Esophagus muscularis mucosa (tissue), 4 donors: ENCODE measurements around the gene CRYBG2. TPM values are rescaled to one million over a fixed set of nuclear protein-coding genes. Genes with fewer than 3 reads are reported as not detected.

Source experiments
- DNase-seq: peaks from one replicate; pipeline ENCODE4 v3.0.0-alpha.2; 2017; ENCODE audit errors: extremely low spot score
- H3K27ac ChIP-seq, 4 donors: fragments of 200-600 bp; sonication (generic); replicated peaks in 1 of 4; 1 replicate in 3 of 4; 2 replicates in 1 of 4; pipeline ENCODE4 v1.5.1; 2016 to 2019; ENCODE audit warnings: mild to moderate bottlenecking in 1 of 4
- H3K27me3 ChIP-seq, 4 donors: fragments of 200-600 bp; sonication (generic); one replicate each; pipeline versions ENCODE4 v1.5.1 to v1.6.0; 2016 to 2019
- H3K36me3 ChIP-seq, 4 donors: fragments of 200-600 bp; sonication (generic); one replicate each; pipeline ENCODE4 v1.5.1; 2016 to 2019
- H3K4me1 ChIP-seq, 4 donors: fragments of 200-600 bp; sonication (generic); one replicate each; pipeline ENCODE4 v1.5.1; 2016 to 2019
- H3K4me3 ChIP-seq, 4 donors: fragments of 200-600 bp; sonication (generic); 1 replicate in 2 of 4; 2 replicates in 2 of 4; pipeline ENCODE4 v1.5.1; 2016 to 2019; ENCODE audit warnings: mild to moderate bottlenecking in 4 of 4, moderate library complexity in 1 of 4
- H3K9me3 ChIP-seq, 4 donors: fragments of 200-600 bp; sonication (generic); 1 replicate in 3 of 4; 2 replicates in 1 of 4; pipeline ENCODE4 v1.5.1; 2016 to 2019
- CTCF ChIP-seq, 3 experiments: fragments of 200-600 bp in 2 of 3; fragments of 450-650 bp in 1 of 3; sonication (generic) in 2 of 3; IDR thresholded peaks; one replicate each; pipeline ENCODE4 v1.5.1; 2017 to 2019; ENCODE audit warnings: antibody characterized with exemption in 3 of 3, mild to moderate bottlenecking in 2 of 3, moderate library complexity in 1 of 3
- EP300 ChIP-seq: sonication (generic); formaldehyde crosslinking; IDR thresholded peaks from one replicate; pipeline ENCODE4 v1.6.1; 2017; ENCODE audit warnings: antibody characterized with exemption
- POLR2A ChIP-seq: fragments of 450-650 bp; IDR thresholded peaks from one replicate; pipeline ENCODE4 v1.6.1; 2017; ENCODE audit warnings: antibody characterized with exemption, moderate library complexity, mild to moderate bottlenecking, low read depth
- POLR2AphosphoS5 ChIP-seq, 2 donors: sonication (generic); formaldehyde crosslinking; IDR thresholded peaks; one replicate each; pipeline ENCODE4 v1.6.1; 2017; ENCODE audit warnings: antibody characterized with exemption in 2 of 2
- WGBS: methylation state at CpG from one replicate; pipeline ENCODE4 v1.1.5; 2018; 5-methylcytosine and 5-hydroxymethylcytosine counted together
- intact Hi-C: fragments of 100-400 bp; cut with DNase I; formaldehyde crosslinking; loops from one replicate; pipeline ENCODE4 v1.15.1; 2023
- total RNA-seq, 4 donors: library from RNA; depleted of rRNA; stranded (reverse); fragments of >200 nt; gene quantifications; one replicate each; pipeline versions ENCODE4 v1.1.0 to v1.2.1, GENCODE V29; 2016

The CRYBG2 gene
- total RNA-seq, 4 donors from 2014 or later, result 0.42 to 0.86 TPM; not detected in 2

DNA sequence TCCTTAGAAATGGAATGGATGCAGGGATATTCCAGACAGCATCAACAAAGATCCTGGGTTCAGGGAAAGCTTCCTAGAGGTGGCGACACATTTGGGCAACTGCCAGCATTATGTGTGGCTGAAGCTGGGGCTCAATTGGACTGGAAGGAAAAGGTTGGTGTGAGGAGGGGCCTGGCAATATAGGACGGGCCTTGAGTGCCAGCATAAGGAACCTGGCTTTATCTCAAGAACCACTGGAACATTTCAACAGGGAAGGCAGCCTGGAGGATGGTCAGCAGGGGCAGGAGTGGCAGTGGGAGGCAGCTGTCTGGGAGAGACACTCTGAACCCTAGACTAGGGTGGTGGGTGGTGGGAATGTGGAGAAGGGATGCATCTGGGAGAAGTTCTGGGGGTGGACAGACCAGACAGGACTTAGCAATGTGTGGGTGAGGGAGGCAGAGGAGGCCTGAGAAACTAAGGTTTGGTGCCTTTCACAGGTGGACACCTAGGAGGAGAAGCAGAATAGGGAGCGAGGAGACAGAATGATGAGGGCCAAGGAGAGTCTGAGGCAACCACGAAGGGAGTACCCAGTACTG is 70.6 kb downstream of the CRYBG2 start:
- 73% methylated on average over 4 of the region's 4 CpGs for WGBS
- H3K4me1 ChIP-seq, result peaks cover 58 to 93% (median 86%) of the 10 kb centered on the region in 4 donors
- no peak for TF ChIP-seq CTCF (IDR thresholded peaks at IDR 0.05)
- TF ChIP-seq EP300, result no peak
- TF ChIP-seq POLR2A, result no peak
- no peak for TF ChIP-seq POLR2AphosphoS5 (IDR thresholded peaks at IDR 0.05)
- H3K9me3 ChIP-seq, result no peaks in the 10 kb centered on the region
- intact Hi-C loops, result no loop called here
- no peak overlapping the region for H3K4me3 ChIP-seq
- peak overlapping the region in 3 of 4 donors; percentile 45 to 98 (median 89) for H3K27ac ChIP-seq
- H3K27me3 ChIP-seq, result no peaks in the 10 kb centered on the region
- no peak for DNase-seq
- peaks cover 0 to 29% (median 3%) of the 10 kb centered on the region in 4 donors for H3K36me3 ChIP-seq

- H3K27ac ChIP-seq, result peak overlapping the region in 3 of 4 donors; percentile 27 to 98 (median 89)
- H3K4me1 ChIP-seq, result peaks cover 64 to 93% (median 83%) of the 10 kb centered on the region in 4 donors
- WGBS, result 95% methylated on average over 6 of the region's 22 CpGs
- no peak overlapping the region for H3K4me3 ChIP-seq
- peaks cover 0 to 38% (median 5%) of the 10 kb centered on the region in 4 donors for H3K36me3 ChIP-seq
- no peaks in the 10 kb centered on the region for H3K27me3 ChIP-seq
- intact Hi-C loops, result no loop called here
- no peaks in the 10 kb centered on the region for H3K9me3 ChIP-seq
- DNase-seq, result no peak
- no peak for TF ChIP-seq POLR2A
- no peak for TF ChIP-seq POLR2AphosphoS5 (IDR thresholded peaks at IDR 0.05)
- no peak for TF ChIP-seq EP300
- TF ChIP-seq CTCF (IDR thresholded peaks at IDR 0.05), result no peak
Observed at GRCh38 chr1:26282401-26282918, 71.5 kb downstream of the CRYBG2 start.

- 54% methylated on average over 14 of the region's 15 CpGs for WGBS
- no peak for TF ChIP-seq CTCF (IDR thresholded peaks at IDR 0.05)
- TF ChIP-seq EP300, result no peak
- no peak for TF ChIP-seq POLR2A
- TF ChIP-seq POLR2AphosphoS5 (IDR thresholded peaks at IDR 0.05), result no peak
- intact Hi-C loops, result no loop called here
- no peaks in the 10 kb centered on the region for H3K9me3 ChIP-seq
- peaks cover 67 to 94% (median 82%) of the 10 kb centered on the region in 4 donors for H3K4me1 ChIP-seq
- H3K36me3 ChIP-seq, result peaks cover 0 to 43% (median 7%) of the 10 kb centered on the region in 4 donors
- H3K27ac ChIP-seq, result peak overlapping the region in 3 of 4 donors; percentile 27 to 98 (median 89)
- no peaks in the 10 kb centered on the region for H3K27me3 ChIP-seq
- peak overlapping the region in 1 of 4 donors; percentile 77 for H3K4me3 ChIP-seq
- DNase-seq, result no peak
Observed at GRCh38 chr1:26281971-26282370, 72.0 kb downstream of the CRYBG2 start.

DNA sequence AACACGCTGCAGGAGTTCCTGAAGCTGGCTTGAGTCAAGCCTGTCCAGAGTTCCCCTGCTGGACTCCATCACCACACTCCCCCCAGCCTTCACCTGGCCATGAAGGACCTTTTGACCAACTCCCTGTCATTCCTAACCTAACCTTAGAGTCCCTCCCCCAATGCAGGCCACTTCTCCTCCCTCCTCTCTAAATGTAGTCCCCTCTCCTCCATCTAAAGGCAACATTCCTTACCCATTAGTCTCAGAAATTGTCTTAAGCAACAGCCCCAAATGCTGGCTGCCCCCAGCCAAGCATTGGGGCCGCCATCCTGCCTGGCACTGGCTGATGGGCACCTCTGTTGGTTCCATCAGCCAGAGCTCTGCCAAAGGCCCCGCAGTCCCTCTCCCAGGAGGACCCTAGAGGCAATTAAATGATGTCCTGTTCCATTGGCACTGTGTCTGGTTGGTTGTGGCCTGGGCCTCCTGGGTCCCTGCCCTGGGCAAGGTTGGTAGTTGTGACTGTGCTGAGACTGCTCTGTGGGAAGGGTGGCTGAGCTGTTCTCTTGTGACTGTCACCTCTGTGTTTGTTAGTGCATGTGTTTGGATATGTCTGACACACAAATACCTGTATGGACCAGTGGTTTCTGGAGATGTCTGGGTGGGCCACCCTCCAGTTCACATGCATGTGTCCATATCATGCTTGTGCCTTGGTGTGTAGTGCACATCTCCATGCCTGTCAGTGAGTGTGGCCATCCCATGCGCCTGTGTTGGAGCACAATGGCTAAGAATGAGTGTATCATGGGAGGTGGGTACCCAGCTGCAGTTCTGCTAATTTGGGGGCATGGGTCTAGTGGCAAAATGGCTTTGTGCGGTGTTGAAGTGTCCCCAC is 72.6 kb downstream of the CRYBG2 start:
- Histone ChIP-seq H3K4me1 (peaks cover 70 to 94% (median 85%) of the 10 kb centered on the region in 4 donors), H3K4me3 (peak overlapping the region; percentile 77 to 98 (median 89))
- intact Hi-C loops, result no loop called here

More for the DNA sequence above, 72.6 kb downstream of the CRYBG2 start:
- Histone ChIP-seq H3K9me3 (no peaks in the 10 kb centered on the region), H3K27me3 (no peaks in the 10 kb centered on the region), H3K27ac (peak overlapping the region; percentile 89 to 98 (median 94)), H3K36me3 (peaks cover 0 to 49% (median 10%) of the 10 kb centered on the region in 4 donors)
- TF ChIP-seq POLR2AphosphoS5 (IDR thresholded peaks at IDR 0.05), result no peak
- no peak for DNase-seq
- WGBS, result 93% methylated on average over 5 of the region's 5 CpGs
